HG03342 (cell line): ENCODE measurements around the gene ROBO2.

Source experiments
- ATAC-seq: cut with Tn5 transposase; IDR thresholded peaks from one replicate; pipeline ENCODE4 v1.9.1; 2021; ENCODE audit warnings: mild to moderate bottlenecking, moderate library complexity; ENCODE audit not compliant: unreplicated experiment

The ROBO2 gene

DNA sequence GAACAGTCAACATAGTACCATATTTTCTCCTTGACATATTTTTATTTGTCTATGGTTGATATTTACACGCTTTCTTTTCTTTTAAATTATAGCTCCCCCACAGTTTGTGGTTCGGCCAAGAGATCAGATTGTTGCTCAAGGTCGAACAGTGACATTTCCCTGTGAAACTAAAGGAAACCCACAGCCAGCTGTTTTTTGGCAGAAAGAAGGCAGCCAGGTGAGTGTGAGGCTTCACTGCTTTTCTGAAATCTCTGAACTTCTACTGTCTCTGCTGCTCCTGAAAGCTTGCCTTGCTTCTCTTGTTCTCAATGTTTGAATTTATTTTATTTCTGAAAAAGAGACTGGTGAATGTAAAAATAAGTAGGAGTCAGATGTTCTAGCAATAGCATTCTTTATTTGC is 506.3 kb downstream of the ROBO2 start:
- no peak for ATAC-seq

DNA sequence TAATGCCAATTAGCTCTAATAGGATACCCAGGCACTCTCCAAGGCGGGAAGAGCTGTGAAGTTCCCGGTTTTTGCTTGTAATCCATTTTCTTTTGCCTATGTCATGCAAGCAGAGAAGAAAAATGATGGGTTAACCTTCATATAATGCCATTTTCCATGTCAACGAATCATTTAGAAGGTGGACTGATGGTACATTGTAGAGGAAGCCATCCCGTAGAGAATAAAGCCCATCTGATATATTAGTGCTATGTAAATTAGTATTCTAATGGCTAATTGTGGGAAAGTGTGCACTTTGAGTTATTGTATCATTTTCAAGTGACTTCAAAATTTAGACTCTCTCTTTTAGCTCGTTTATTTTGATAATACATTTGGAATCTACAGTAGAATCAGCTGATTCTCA is 509.1 kb downstream of the ROBO2 start:
- no peak for ATAC-seq

DNA sequence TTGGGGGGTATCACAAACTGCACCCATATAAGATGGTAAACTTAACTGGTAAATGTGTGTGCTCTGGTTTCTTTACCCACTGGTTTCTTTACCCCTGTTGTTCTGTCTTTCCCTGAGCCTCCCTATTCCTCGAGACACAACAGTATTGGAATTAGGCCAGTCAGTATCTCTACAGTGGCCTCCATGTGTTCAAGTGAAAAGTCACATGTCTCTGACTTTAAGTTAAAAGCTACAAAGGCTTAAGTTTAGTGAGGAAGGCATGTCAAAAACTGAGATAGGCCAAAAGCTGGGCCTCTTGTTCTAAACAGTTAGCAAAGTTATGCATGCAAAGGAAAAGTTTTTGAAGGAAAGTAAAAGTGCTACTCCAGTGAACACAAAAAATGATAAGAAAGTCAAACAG is 513.3 kb downstream of the ROBO2 start:
- ATAC-seq: no peak

DNA sequence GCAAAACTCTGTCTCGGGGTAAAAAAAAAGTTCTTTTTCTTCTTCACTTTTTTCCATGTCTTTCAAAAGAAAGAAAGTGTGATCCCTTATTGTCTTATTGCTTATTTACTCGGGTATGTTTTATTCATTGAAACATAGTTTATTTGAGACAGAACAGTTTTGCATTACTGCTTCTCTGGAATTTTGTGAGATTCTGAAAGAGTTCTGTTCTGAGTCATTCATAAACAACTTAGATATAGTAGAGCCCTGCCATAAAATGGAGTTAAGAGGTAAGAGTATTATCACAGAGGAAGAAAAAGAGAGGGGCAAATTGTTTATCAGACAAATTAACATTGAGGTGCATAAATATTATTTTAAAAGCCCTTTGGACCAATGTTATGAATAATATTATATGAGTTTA is 522.2 kb downstream of the ROBO2 start:
- ATAC-seq: no peak

DNA sequence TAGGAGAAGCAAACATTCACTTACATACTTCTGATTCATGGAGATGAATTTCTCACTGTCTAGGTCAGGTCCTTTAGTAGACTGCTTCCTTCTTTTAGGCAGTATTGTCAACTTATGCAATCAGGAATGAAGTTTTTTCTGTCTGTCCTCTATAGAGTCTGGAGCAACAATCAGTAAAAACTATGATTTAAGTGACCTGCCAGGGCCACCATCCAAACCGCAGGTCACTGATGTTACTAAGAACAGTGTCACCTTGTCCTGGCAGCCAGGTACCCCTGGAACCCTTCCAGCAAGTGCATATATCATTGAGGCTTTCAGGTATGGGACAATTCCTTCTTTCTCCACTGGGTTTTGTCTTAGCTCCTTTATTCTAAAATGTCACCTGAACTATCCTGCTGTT is 523.1 kb downstream of the ROBO2 start:
- no peak for ATAC-seq

DNA sequence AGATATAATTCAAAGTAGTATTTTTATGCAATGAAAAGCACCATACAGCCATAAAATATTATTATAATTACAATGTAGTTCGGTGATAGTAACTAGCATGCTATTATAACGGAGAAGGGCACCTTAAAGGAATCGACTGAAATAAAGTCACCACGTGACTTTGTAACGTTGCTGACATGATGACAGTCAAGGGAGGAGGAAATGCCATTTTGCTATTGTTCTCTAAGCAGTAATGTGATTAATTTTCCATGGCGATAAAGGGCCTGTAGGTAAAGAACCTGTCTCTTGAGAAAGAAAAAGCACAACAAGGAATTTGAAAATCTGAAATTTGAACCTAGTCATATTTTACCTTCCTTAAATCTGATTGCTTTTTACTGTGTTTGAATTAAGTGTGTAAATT is 526.2 kb downstream of the ROBO2 start:
- no peak for ATAC-seq

DNA sequence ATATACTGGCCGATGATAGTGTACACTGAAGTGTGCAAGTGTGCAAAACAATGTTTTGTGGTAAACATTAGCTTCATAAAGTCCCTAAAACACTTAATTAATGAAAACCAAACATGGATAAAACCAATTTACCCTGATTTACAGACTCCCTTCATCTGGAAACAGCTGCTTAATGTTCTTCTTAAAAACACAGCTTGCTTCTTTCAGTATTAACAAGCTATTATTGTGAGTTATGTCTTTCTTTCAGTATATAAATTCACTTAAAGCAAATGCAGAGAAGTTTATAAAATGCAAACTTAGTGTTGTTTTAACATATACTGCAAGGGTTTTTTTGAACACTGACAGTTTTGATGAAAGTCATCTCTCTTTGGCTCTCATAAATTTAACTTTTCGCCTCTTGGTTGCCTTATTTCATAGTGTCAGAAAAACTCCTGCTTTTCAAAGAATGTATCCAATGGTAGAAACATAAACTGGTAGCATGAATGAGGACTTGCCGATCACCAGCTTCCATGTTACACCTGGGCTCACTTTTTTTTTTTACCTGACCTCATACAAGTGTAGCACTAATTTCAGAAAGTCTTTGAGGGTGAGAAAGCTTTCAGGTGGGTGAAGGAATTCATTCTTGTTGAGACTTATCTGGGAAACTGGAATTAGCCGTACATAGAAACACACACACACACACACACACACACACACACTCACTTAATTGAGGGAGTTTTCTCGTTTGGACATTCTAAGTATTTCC is 532.2 kb downstream of the ROBO2 start:
- ATAC-seq: no peak

DNA sequence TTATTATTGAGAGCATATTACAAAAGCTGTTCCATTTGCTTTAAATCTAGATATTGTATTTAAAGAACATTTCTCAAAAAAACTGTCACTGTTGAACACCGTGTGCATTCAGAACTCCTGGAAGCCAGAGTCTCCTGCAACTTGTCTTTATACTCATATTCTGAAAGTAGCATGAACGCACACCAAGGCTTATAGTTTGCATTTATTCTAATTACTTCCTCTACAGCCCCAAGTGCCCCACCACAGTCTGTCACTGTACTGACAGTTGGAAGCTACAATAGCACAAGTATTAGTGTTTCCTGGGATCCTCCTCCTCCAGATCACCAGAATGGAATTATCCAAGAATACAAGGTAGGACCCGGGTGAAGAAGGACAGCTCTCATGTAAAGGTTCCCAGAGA is 537.4 kb downstream of the ROBO2 start:
- no peak for ATAC-seq

DNA sequence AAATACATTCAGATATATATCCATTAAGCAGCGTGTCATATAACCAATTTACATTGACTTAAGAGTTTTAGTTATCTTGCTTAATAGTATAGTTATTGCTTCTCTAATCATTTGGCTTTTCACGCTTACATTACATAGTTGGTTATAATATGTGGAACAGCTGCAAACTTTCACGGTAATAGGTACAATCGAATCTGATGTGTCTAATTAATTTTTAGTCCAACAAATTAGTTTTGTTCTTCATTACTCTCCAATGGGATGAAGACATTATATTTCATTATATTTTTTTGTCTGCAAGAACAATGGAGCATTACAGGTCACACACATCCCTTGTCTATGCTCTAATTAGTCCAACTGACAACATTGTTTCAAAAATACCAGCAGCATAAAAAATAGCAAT is 546.3 kb downstream of the ROBO2 start:
- ATAC-seq: no peak

DNA sequence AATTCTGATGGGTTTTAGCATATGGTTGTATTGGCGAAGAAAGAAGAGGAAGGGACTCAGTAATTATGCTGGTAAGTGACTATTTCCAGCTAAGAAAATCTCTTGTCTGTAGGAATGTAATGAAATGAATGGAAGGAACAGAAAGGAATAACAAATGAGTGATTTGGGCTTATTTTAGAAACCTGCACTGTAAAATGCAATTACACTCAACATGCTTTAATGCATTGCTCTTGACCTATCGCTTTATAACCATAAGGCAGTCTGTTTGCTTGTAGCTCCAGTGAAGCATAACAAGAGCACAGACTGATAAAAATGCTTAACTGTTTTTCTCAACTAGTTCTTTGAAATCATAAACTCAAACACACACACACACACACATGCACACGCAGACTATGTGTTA is 549.0 kb downstream of the ROBO2 start:
- no peak for ATAC-seq

DNA sequence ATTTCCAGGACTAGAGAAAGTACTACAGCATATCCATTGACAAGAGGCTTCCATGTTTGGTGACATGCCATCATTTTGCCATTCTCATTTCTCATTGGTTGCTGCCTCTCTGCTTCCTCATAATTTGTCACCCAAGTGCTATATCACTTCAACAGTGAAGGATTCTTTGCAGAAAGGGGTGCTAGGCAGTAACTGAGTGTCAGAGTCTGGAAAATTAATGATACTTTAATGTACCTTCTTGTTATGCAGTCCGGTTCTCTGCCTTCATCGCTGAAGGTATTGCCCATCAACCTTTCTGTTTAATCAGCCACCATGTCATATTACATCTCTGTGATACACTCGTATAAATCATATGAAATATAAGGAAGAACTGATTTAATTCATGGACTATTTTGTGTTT is 550.3 kb downstream of the ROBO2 start:
- no peak for ATAC-seq

DNA sequence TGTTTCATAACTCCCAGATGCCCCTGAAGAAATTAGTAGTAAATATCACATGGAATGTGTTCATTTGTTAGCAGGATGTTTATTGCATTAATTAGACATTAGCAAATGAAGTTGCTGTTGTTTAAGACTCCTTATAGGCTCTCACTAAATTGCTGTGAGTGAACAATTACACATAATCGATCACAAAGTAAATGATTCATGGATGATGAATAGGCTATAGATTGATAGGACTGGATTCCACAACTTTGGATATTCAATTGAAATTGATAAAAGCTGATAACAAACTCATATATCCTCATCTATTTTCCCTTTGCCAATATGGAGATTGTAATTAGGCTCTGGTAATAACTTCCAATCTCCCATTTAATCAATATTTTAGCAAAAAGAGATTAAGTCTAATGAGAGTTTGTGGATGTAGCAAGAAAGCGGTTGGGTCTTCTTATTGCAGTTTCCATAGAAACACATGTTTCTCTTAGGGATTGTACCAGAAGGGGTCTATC is 555.5 kb downstream of the ROBO2 start:
- ATAC-seq: no peak

DNA sequence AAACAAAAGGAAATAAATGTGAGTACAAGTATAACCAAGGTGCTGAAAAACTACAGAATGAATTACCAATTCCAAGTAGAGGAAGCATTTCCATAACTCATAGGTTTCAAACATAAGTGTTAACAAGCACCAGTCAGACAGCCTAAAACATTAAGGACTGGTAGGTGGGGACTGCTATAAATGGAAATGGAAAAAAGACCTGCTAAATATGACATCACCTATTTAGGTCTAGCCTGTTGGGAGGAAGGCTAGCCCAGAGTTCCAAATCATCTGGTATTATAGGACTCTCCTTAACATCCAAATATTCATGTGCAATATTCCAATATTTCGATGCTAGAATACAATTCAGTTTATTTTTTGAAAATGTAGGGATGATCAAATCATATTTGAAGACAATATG is 560.0 kb downstream of the ROBO2 start:
- ATAC-seq: no peak

DNA sequence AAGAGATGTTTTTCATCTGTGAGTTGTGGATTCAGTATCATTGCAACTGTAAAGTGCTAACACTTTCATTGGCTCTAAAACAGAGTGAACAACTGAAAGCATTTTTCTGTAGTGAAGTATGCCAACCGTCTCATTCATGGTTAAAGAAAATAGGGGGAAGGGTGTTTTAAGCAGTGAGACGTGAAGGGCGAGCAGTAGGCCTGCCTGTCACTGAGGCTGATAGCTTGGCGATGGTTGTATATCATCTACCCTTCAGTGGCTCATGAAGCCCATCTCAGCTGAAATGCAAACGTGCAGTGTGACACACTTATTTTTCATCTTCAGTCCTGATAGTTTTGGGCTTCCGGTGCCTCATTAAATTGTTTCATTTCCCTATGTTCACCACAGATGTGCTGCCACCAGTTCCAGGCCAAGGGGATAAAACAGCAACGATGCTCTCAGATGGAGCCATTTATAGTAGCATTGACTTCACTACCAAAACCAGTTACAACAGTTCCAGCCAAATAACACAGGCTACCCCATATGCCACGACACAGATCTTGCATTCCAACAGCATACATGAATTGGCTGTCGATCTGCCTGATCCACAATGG is 562.0 kb downstream of the ROBO2 start:
- ATAC-seq: no peak

DNA sequence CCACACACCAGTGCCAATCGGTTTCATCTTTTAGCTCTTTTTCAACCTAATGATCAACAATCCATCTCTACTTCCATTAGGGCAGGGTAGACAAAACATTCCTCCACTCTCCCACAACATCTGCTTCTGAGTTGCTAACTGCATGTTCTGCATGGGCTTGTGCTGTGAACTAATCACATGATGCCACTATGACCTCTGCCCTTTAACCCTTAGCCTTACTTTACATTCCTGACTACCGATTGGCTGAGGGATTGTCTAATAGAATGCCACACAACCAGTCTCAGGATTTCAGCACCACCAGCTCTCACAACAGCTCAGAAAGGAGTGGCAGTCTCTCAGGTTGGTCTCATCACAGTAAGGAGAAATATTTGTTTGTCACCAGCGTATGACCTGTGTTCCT is 562.8 kb downstream of the ROBO2 start:
- ATAC-seq: no peak

DNA sequence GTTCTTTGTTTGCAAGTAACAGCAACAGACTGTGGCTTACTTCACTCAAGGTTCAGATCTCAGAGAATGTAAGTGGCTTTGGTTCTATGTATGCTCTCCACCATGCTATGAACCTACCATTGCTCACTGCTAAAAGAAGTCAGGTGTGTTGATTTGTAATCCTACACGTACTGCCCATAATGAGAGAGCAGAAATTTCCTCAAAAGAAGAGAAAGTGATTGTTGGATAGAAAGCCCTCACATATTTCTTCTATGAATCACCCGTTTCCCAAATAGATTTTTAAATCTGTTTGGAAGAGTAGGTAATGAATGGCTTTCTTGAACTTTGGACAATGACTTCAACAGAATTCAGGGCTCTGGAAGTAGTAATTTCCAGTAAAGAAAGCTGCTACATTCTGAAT is 565.4 kb downstream of the ROBO2 start:
- no peak for ATAC-seq

DNA sequence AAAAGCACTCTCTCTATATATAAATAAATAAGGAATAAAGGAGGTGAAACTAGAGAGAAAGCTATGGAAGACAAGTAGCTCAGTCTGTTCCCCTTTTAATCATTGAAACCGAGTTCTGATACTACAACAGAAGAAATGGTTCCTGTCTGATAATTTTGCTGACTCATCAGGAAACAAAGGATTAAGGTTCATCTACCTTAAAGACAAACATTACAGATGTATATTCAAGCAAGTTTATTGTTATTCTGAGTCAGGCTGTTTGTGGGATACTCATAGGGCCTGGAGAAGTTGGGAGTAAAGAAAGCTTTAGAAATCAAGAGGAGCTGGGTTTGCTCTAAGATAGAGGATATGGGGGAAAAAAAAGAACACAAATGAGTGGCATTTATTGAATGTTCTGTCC is 566.0 kb downstream of the ROBO2 start:
- no peak for ATAC-seq

DNA sequence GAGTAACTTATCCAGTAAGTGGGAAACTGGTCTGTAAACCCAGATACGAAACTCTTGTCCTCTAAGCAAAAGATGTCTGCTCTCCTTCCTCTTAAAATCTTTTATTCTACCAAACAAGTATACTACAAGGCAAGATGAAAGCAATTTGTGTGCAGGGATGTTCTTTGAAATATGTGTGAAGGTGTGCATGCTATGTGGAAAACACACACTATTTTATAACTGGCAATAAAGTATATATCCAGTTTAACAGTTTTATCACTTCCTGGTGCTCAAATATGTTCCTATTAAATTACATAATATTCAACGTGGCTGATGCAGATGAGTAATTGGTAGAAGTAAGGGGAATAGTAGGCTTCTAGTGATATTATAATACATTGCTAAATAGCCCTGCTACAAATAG is 566.5 kb downstream of the ROBO2 start:
- ATAC-seq: no peak

DNA sequence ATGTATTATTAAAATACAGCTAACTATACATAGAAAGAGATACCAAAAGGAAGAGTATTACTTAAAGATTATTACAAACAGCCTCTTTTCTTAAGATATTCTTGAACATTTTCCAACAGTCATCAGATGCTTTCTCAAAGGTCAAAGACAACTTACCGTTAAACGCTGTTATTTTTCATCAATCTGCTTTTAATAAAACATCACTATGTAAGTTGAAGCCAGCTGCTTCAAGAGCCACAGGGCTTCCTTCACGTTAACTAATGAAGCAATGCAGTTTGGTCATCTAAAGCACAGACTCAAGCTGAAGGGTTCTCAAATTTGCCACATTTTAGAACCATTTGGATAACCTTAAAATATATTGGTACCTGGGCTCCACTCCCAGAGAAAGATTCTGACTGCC is 578.8 kb downstream of the ROBO2 start:
- ATAC-seq: no peak

DNA sequence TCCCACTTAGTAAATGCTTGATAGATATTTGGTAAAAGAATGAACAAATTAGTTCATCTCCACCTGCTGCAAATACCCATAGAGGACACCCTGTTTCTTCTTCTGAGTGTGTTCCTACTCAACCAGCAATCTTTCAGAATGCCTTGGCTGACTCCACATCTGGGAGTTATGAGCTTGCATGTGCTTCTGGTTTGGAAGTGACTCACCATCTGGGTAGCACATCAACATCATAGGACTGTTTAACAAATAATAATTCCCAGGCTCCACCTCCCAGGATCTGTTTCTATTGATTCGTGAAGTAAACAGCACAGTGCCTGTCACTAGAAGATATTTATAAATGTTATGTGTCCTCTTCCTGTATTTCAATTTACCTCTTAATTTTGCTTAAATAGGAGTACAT is 580.1 kb downstream of the ROBO2 start:
- no peak for ATAC-seq

DNA sequence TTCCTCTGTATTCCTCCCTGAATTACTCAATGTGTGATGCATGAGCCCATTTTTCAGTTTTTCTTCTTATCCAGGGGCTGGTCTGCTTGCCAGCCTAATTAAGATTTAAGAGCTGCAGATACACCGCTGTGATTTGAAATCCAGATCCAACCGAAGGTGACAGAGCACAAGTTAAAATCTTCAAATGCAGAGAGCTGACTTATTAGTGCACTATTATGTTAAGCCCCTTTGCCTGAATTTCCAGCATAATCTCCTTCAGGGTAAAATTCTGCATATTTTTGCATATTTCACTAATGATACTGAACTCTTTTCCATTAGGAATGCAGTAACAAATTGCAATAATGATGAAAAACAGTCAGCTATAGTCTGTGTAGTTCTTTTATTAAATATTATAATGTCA is 583.6 kb downstream of the ROBO2 start:
- ATAC-seq: no peak

DNA sequence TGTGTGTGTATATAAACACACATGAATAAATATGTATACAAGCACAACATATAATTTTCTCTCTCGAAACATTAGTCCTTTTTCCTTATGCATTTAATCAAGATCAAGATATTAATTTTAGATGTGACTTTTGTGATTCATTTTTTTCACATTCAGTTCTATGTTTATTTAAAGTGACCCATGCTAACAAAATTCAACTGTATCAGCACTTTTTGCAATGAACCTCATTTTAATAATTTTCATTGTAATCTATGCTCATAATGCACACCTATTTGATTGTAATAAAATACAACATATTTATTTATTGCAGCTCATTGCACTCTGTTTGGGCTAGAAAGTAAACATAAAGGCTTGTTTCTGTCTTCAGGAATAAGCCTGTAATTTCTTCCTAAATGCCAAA is 586.3 kb downstream of the ROBO2 start:
- ATAC-seq: no peak

DNA sequence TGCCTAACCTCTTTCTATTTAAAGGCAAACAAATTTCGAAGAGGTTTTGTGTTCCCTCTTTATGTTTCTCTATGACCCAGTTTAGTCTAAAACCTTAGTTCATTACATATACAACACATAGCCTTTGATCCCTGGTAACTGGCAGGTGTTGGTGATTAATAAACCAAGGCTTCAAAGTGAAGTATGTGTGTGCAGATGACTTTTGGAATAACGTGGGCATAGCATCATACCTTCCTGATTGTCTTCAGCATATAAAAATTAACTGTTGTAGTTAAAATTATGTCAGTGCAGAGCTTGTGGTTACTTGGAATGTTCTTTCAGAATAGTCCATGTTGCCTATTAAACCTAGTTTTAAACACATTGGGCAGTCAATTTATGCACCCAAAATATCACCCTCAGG is 608.3 kb downstream of the ROBO2 start:
- ATAC-seq: no peak
